ENCODE data around the gene HTR7. TPM values are rescaled to one million over a fixed set of nuclear protein-coding genes. Genes with fewer than 3 reads are reported as not detected.

Gene HTR7
- total and polyA plus RNA-seq, 9 of the 15 experiments (the other 6 are each of a cell fraction or from before 2014, with no cell fraction given) = 0.07 to 0.33 (median 0.18) TPM

DNA sequence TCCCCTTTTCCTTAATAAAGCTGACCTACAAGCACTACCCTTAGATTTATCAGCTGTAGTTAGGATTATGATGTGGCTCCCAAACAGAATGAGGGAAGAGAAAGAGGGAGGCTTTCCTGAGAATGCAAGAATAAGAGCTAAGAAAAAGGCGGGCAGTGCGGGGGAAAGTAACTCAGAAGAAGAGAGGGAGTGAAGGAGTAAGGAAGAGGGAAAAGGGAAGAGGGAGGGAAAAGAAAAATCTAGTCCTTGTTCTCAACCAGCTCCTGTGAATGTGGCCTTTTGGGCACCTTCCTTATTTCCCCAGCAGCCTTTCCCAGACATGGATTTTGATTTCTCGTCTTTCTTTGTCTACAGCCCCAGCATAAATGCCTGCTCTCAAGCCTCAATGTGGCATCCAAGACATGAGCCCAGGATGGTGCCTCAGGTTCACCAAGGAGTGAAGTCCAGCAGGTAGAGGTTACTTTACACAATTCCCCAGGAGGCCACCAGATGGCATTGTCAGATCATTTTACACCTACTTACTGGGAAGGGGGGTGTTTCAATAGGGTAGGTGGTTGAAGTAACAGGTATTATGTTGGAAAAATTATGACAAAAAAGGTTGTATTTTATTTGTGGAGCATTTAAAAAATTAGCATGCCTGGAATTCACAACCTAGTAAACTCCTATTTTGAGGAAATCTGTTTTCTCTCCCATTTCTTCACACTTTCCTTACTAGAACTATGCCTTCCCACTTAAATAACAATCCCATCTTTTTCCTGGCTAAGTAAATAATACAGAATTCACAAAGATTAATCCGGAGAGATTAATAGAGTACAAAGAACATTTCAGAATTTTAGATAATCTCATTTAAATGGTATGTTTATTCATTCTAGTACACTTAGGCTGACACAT lies 106.5 kb downstream of the HTR7 start (continued):
- TF ChIP-seq, protein P1, sequence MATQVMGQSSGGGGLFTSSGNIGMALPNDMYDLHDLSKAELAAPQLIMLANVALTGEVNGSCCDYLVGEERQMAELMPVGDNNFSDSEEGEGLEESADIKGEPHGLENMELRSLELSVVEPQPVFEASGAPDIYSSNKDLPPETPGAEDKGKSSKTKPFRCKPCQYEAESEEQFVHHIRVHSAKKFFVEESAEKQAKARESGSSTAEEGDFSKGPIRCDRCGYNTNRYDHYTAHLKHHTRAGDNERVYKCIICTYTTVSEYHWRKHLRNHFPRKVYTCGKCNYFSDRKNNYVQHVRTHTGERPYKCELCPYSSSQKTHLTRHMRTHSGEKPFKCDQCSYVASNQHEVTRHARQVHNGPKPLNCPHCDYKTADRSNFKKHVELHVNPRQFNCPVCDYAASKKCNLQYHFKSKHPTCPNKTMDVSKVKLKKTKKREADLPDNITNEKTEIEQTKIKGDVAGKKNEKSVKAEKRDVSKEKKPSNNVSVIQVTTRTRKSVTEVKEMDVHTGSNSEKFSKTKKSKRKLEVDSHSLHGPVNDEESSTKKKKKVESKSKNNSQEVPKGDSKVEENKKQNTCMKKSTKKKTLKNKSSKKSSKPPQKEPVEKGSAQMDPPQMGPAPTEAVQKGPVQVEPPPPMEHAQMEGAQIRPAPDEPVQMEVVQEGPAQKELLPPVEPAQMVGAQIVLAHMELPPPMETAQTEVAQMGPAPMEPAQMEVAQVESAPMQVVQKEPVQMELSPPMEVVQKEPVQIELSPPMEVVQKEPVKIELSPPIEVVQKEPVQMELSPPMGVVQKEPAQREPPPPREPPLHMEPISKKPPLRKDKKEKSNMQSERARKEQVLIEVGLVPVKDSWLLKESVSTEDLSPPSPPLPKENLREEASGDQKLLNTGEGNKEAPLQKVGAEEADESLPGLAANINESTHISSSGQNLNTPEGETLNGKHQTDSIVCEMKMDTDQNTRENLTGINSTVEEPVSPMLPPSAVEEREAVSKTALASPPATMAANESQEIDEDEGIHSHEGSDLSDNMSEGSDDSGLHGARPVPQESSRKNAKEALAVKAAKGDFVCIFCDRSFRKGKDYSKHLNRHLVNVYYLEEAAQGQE (IDR thresholded peaks at IDR 0.05; ENCODE audit: borderline replicate concordance) = peak; percentile 50; the same call in 1 of the 2 replicates
- TF ChIP-seq, protein P1 (CRISPR knock-in tag; IDR thresholded peaks at IDR 0.05; ENCODE audit: low read depth) = no peak

Data from K562 (cell line).